MCF 10A (cell line): Measurements from ENCODE around the gene CZIB. TPM values are rescaled to one million over a fixed set of nuclear protein-coding genes. Genes with fewer than 3 reads are reported as not detected.

Experiments used
- BruUV-seq: library from RNA; stranded (reverse); fragments of 400-500 nt; replicated peaks from 2 replicates; lab custom pipeline; 2021; lab: Mats Ljungman, UMichigan
- CTCF ChIA-PET: fragments of 300-600 bp; sonication (Branson Sonifier 250); formaldehyde crosslinking; extraction: SDS; loops from one replicate; lab custom pipeline; 2021; ENCODE audit warnings: antibody characterized with exemption, inconsistent platforms; lab: Yijun Ruan, JAX
- POLR2A ChIA-PET: fragments of 300-600, 350-650 bp; sonication (Branson Sonifier 250); formaldehyde crosslinking; extraction: SDS; loops from one replicate; lab custom pipeline; 2020; ENCODE audit warnings: antibody characterized with exemption, inconsistent platforms; lab: Yijun Ruan, JAX
- DNase-seq: peaks from one replicate; pipeline ENCODE4 v3.0.0-alpha.2; 2018; ENCODE audit not compliant: unreplicated experiment
- H3K27ac Mint-ChIP-seq: one replicate; pipeline ENCODE4 v1.8.0; 2022; ENCODE audit warnings: mild to moderate bottlenecking, low read depth, mixed read lengths; ENCODE audit not compliant: unreplicated experiment
- H3K27me3 Mint-ChIP-seq: one replicate; pipeline ENCODE4 v1.8.0; 2022; ENCODE audit warnings: mixed read lengths; ENCODE audit not compliant: insufficient read depth, unreplicated experiment
- H3K36me3 Mint-ChIP-seq: one replicate; pipeline ENCODE4 v1.8.0; 2022; ENCODE audit warnings: mild to moderate bottlenecking, moderate library complexity, mixed read lengths; ENCODE audit not compliant: insufficient read depth, unreplicated experiment
- H3K4me1 Mint-ChIP-seq: one replicate; pipeline ENCODE4 v1.8.0; 2022; ENCODE audit warnings: mixed read lengths; ENCODE audit not compliant: insufficient read depth, unreplicated experiment
- H3K4me3 Mint-ChIP-seq: one replicate; pipeline ENCODE4 v1.8.0; 2022; ENCODE audit warnings: mild to moderate bottlenecking, moderate library complexity, mixed read lengths; ENCODE audit not compliant: unreplicated experiment
- H3K9me3 Mint-ChIP-seq: one replicate; pipeline ENCODE4 v1.8.0; 2022; ENCODE audit warnings: mixed read lengths; ENCODE audit not compliant: unreplicated experiment
- intact Hi-C: fragments of 100-400 bp; cut with micrococcal nuclease; formaldehyde crosslinking; loops from 2 replicates; pipeline ENCODE4 v1.14.1; 2022
- total RNA-seq: library from RNA; stranded (reverse); gene quantifications from 2 replicates; pipeline ENCODE4 v1.2.3, GENCODE V29; 2022
- TF ChIP-seq, protein P1 (sequence below): fragments of 200-600 bp; IDR thresholded peaks from one replicate; pipeline ENCODE4 v1.8.0; 2022; ENCODE audit warnings: antibody characterized with exemption, mild to moderate bottlenecking; ENCODE audit not compliant: unreplicated experiment

The CZIB gene
- total RNA-seq, 1 experiment from 2014 or later = 45.0 TPM

DNA sequence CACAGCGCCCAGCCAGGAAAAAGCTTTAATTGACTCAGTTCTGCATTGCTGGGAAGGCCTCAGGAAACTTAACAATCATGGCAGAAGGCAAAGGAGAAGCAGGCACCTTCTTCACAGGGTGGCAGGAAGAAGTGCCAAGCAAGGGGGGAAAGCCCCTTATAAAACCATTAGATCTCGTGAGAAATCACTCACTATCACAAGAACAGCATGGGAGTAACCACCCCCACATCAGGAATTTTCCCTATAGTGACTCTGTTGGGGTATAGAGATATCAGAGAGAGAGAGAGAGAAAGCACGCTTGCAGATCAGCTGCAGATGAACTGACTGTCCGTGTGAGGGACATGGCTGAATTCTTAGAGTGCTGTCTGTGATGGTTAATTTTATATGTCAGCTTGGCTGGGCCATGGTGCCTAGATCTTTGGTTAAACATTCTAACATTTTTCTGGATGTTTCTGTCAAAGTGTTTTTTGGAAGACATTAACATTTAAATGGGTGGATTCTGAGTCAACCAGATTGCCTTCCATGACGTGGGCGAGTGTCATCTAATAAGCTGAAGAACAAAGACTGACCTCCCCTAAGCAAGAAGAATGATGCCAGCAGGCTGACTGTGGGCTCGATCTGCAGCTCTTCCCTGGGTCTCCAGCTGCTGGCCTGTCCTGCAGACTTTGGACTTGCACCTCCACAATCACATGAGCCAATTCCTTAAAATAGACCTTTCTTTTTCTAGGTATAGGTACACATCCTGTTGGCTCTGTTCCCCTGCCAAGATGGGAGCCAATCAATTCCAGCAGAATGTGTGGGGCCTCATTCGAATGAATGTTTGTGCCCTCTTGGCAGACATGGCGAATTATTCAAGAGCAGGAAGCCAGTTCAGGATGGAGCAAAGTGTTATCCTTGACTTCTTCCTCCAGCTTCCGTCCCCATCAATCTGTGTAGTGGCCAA lies 45.2 kb downstream of the CZIB start:
- no peak for DNase-seq
- CTCF ChIA-PET = interaction anchor here (0.6 to 1.4 kb wide), 3 partner anchors 10 to 450 kb away, joined by 3 to 4 read pairs (median 4); no protein-coding TSS in a partner anchor
- BruUV-seq = no TSS peak
- Mint-ChIP-seq H3K27ac (no peak overlapping the region), H3K4me3 (no peak overlapping the region), H3K27me3 (peaks cover 22% of the 10 kb centered on the region), H3K9me3 (no peaks in the 10 kb centered on the region), H3K4me1 (peaks cover 8% of the 10 kb centered on the region), H3K36me3 (no peaks in the 10 kb centered on the region)
- intact Hi-C loops = no loop called here
- POLR2A ChIA-PET = no interaction called here
- TF ChIP-seq, protein P1, sequence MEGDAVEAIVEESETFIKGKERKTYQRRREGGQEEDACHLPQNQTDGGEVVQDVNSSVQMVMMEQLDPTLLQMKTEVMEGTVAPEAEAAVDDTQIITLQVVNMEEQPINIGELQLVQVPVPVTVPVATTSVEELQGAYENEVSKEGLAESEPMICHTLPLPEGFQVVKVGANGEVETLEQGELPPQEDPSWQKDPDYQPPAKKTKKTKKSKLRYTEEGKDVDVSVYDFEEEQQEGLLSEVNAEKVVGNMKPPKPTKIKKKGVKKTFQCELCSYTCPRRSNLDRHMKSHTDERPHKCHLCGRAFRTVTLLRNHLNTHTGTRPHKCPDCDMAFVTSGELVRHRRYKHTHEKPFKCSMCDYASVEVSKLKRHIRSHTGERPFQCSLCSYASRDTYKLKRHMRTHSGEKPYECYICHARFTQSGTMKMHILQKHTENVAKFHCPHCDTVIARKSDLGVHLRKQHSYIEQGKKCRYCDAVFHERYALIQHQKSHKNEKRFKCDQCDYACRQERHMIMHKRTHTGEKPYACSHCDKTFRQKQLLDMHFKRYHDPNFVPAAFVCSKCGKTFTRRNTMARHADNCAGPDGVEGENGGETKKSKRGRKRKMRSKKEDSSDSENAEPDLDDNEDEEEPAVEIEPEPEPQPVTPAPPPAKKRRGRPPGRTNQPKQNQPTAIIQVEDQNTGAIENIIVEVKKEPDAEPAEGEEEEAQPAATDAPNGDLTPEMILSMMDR = no peak

DNA sequence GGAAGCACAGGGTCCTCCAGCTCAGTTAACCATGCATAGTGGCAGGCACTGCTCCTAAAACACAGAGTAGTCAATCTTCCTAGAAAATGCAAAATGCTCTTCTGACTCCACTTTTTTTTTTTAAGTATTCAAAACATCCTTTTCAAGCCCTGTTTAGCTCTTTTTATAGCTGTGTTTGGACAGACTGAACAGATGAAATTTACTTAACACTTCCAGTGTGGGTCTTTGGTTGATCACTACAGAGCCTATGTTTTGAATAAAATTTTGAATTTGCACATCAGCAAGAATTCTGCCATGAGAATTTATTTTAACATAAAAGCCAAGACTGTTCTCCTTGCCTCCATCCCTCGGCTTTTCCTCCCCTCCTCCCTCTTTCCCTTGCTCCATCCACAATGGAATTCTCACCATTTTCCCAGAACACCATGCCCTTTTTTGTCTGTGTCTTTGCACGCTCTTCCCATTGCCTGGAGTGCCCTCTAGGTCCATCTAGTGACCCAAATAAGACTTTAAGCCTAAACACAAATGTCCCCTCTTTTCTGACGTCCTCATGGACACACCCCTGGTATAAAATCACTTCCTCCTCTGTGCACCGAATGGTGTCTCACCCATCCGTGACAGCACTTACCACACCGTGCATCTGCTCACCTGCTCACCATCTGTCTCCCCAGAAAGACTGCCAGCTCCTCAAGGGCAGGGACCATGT lies 47.9 kb downstream of the CZIB start:
- peaks cover 32% of the 10 kb centered on the region for H3K27me3 Mint-ChIP-seq
- intact Hi-C loops = no loop called here

DNA sequence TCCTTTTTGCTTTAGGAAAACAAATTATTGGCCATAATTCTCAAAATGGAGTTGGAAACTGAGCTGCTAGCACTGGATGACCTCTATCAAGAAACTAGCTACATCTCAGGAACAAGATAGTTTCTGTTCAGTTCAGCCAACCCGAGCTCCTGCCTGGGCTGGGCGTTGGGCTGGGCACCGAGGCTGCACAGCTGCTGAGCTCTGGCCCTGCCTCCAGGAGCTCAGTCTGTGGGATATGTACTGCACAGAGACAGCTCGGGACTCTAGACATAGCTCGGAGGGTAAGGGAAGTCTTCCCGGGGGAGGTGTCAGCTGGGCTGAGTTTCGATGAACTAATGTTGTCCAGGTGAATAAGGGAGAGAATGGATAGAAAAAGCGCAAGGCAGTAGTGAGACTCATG lies 53.5 kb downstream of the CZIB start:
- H3K27ac Mint-ChIP-seq = no peak overlapping the region
- intact Hi-C loops = no loop called here
- TF ChIP-seq, protein P1 = no peak
- H3K9me3 Mint-ChIP-seq = no peaks in the 10 kb centered on the region
- POLR2A ChIA-PET = interaction anchor here (0.7 kb wide), 1 partner anchor 25 kb away, joined by 3 read pairs; no protein-coding TSS in a partner anchor
- no TSS peak for BruUV-seq
- no peak overlapping the region for H3K4me3 Mint-ChIP-seq
- CTCF ChIA-PET = interaction anchor here (0.7 to 1.9 kb wide), 5 partner anchors 14 to 1203 kb away, joined by 3 to 6 read pairs (median 3); no protein-coding TSS in a partner anchor
- no peaks in the 10 kb centered on the region for H3K36me3 Mint-ChIP-seq
- no peaks in the 10 kb centered on the region for H3K4me1 Mint-ChIP-seq
- H3K27me3 Mint-ChIP-seq = peaks cover 22% of the 10 kb centered on the region
- DNase-seq = no peak

More for the DNA sequence above, 47.9 kb downstream of the CZIB start:
- Mint-ChIP-seq H3K9me3 (no peaks in the 10 kb centered on the region), H3K4me3 (no peak overlapping the region), H3K36me3 (no peaks in the 10 kb centered on the region), H3K4me1 (peaks cover 8% of the 10 kb centered on the region), H3K27ac (no peak overlapping the region)
- CTCF ChIA-PET = interaction anchor here (0.7 to 2.8 kb wide), 3 partner anchors 8 to 10 kb away, joined by 4 to 11 read pairs (median 4); no protein-coding TSS in a partner anchor
- peak; percentile 46 for DNase-seq
- TF ChIP-seq, protein P1 = no peak
- no TSS peak for BruUV-seq
- POLR2A ChIA-PET = no interaction called here

DNA sequence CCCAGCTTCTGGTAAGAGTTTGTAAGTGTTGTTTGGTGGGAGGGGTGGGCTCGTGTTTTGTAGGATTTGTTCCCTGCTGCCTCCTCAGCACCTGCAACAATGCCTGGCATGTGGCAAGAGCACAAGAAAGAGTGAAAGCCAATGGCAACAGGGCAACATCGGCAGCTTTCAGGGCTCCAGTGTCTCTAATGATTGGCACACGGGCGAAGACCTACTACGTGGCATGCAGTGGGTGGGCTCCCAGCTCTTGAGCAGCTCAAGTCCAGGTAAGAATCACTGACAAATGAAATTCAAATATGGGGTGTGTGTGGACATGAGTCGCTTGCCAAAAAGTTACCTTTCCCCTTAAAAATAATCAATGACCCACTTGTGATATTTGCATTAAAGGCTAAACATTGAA lies 54.1 kb downstream of the CZIB start:
- no TSS peak for BruUV-seq
- H3K4me3 Mint-ChIP-seq = no peak overlapping the region
- ChIA-PET CTCF (interaction anchor here (0.7 to 1.9 kb wide), 4 partner anchors 14 to 1203 kb away, joined by 3 to 6 read pairs (median 3); no protein-coding TSS in a partner anchor), POLR2A (no interaction called here)
- no peak overlapping the region for H3K27ac Mint-ChIP-seq
- TF ChIP-seq, protein P1 = no peak
- DNase-seq = no peak
- no peaks in the 10 kb centered on the region for H3K36me3 Mint-ChIP-seq
- H3K4me1 Mint-ChIP-seq = no peaks in the 10 kb centered on the region
- peaks cover 21% of the 10 kb centered on the region for H3K27me3 Mint-ChIP-seq
- no peaks in the 10 kb centered on the region for H3K9me3 Mint-ChIP-seq
- intact Hi-C loops = no loop called here
